Activated CD8-positive, alpha-beta memory T cell treated with anti-CD3 and anti-CD28 coated beads for 36 hours (primary cell): Measurements from ENCODE around the gene NHSL2. TPM values are rescaled to one million over a fixed set of nuclear protein-coding genes. Genes with fewer than 3 reads are reported as not detected.

ENCODE experiments used
- CTCF ChIA-PET: fragments of 350-600 bp; sonication (Branson Sonifier 250); formaldehyde crosslinking; loops from one replicate; lab custom pipeline; 2021; ENCODE audit warnings: antibody characterized with exemption; lab: Charles Lee
- POLR2A ChIA-PET: fragments of 350-600 bp; sonication (Branson Sonifier 250); formaldehyde crosslinking; loops from one replicate; lab custom pipeline; 2021; ENCODE audit warnings: antibody characterized with exemption; lab: Charles Lee
- total RNA-seq, 2 experiments: library from RNA; stranded (reverse); gene quantifications; one replicate each; pipeline ENCODE4 v1.2.3, GENCODE V29; 2021

The NHSL2 gene
- total RNA-seq, 2 experiments from 2014 or later, result 0.31 to 0.34 TPM

DNA sequence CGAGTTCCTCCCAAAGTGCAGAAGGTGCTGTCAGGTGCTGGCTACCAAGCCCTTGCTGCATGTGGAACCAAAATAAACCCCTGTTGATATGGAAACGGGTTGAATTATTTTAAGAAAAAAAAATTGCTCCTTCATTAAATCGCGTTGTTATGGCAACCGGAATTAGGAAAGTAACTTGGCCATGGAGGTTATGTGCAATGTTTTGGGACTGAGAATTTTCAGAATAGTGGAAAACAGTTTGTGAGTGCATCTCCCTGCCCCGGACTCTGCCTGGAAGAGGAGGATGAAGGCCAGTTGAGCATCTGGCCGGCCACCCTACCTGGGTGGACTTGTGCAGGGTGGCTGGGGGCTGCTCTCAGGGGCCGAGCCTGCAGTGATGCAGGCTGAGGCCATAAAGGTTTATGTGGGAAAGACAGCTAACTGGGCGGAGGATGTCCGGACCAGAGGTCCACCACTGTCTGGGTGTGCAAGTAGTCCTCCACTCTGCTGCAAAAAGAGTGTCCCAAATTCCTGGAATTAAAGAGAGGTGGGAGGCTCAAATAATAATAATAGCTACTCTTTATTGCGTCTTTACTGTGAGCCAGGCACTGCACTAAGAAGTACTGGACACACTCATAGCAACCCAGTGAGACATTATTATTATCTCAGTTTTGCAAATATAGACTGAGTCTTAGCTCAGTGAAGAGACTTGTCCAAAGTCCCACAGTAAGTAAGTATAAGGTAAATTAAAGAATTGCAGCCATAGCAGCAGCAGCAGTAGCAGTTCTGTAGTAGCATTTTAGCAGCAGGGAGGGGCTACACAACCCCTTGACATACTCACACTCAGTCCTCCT is 200.4 kb downstream of the NHSL2 start:
- CTCF ChIA-PET, result no interaction called here
- POLR2A ChIA-PET, result no interaction called here

DNA sequence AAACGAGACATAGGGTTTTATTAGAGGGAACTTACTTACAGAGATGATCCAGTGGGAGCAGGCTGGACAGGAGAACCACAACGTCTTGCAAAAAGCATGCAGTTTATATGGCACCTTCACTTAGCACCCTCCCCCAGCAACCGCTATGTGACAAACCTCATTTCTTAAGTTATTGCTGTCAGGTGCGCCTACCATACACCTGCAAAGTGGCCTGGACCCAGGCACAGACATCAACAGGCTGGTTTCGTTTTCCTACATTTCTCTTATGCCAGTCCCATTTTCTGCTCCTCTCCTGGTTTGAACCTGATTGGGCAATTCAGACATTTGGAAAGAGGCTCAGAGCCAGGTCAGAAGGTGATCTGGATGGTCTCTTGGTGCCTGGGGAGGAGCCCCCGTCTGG is 202.8 kb downstream of the NHSL2 start:
- ChIA-PET CTCF (no interaction called here), POLR2A (no interaction called here)

DNA sequence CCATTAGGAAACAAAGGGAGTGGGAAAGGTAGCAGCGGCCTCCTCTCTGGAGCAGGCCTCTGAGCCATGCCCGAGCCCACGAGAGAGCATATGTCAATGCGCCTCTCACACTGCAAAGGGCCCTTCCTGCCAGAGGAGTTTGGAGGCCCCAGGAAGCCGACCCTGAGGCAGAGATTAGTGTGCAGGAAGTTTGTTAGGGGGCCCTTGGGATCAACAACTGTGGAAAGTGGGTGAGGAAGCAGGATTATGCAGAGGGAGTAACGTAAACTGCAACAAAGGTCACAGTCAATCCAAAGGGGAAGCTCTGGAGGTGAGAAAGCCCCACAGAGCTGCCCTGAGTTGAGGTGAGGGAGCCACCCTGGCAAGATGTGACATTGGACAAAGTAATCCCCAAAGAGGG is 203.7 kb downstream of the NHSL2 start:
- POLR2A ChIA-PET, result no interaction called here
- CTCF ChIA-PET, result no interaction called here

DNA sequence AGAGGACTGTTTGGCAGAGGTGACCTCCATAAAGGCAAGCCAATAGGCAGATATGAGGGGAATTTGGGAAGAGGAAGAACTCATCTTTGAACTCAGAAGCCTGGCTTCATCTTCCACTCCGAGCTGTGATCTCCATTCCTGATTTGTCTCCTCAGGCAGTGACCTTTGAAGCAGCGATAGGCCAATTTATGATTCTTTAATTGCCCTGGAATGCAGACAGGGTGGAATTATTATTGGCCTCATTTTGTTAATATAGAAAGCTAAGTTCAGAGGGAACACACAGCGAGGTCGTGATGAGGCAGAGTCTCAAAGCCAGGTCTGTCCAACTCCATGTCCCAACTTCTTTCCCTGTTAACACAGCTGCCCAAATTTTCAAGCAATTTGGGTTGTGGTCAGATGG is 204.2 kb downstream of the NHSL2 start:
- POLR2A ChIA-PET, result no interaction called here
- CTCF ChIA-PET, result no interaction called here

DNA sequence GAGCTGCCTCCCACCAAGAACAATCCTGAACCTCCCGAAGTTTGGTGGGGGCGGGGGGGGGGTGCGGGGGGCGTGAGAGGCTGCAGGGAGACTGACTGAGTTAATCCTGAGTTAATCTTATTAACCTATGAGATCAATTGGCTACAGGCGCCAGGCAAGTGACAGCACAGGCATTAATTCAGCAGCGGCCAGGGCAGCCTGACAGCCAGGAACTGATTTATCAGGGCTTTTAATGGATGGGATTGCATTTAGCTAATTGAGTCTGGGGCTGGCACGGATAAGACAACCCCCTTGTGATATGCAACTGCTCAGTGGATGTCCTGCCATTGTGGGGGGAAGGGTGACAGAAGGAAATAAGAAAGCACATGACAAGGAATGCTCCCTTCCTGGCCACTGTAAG is 204.7 kb downstream of the NHSL2 start:
- CTCF ChIA-PET, result no interaction called here
- POLR2A ChIA-PET, result no interaction called here

DNA sequence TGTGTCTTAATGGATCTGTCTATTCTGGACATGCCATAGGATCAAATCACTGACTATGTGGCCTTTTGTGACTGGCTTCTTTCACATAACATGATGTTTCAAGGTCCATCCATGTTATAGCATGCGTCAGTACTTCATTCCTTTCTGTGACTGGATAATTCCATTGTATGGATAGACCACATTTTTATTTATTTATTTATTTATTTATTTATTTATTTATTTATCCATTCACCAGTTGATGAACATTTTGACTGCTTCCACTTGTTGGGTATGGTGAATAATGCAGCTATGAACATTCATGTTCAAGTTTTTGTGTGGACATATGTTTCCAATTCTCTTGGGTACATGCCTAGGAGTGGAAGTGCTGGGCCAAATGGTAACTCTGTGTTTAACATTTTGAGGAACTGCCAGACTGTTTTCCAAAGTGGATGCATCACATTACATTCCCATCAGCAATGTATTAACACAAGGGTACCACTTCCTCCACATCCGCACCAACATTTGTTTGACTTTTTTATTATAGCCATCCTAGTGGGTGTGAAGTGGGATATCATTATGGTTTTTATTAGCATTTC is 207.1 kb downstream of the NHSL2 start:
- CTCF ChIA-PET, result no interaction called here

DNA sequence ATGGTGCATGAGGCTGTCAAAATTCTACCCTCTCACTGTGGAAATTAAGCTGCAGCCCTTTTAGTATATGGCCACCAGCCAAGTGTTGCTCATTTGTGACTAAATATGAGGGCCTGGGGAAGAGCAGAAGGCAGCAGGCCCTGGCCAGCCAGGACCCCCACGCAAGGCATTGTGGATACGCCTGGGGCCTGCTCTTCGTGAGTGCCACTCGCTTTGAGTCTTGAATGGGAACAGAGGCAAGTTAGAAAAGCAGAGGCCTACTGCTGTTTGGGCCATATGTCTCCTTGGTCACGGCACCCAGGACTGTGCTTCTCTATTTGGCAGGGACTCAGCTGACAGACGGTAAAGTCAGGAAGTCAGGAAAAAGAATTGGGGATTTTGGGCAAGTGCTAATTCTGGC is 210.2 kb downstream of the NHSL2 start:
- CTCF ChIA-PET, result no interaction called here
- POLR2A ChIA-PET, result no interaction called here

More for the DNA sequence above, 207.1 kb downstream of the NHSL2 start:
- POLR2A ChIA-PET, result no interaction called here

DNA sequence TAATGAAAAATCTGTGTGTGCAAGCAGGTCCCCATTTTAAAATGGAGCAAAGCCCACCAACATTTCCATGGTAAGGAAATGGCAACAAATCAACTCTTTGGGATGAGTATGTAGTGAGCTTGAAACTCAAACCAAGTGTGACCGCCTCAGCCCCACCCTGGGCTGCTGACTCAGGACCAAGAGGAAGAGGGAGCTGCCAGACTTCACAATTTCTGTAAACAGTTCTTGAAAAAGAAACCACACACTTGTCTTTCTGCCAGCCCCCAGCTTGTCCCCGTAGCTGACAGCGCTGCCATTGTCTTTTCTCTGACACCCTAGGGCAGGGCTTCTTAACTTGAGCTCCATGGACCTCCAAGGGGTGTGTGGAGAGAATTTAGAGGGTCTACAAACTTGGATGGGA is 210.7 kb downstream of the NHSL2 start:
- ChIA-PET CTCF (no interaction called here), POLR2A (no interaction called here)

DNA sequence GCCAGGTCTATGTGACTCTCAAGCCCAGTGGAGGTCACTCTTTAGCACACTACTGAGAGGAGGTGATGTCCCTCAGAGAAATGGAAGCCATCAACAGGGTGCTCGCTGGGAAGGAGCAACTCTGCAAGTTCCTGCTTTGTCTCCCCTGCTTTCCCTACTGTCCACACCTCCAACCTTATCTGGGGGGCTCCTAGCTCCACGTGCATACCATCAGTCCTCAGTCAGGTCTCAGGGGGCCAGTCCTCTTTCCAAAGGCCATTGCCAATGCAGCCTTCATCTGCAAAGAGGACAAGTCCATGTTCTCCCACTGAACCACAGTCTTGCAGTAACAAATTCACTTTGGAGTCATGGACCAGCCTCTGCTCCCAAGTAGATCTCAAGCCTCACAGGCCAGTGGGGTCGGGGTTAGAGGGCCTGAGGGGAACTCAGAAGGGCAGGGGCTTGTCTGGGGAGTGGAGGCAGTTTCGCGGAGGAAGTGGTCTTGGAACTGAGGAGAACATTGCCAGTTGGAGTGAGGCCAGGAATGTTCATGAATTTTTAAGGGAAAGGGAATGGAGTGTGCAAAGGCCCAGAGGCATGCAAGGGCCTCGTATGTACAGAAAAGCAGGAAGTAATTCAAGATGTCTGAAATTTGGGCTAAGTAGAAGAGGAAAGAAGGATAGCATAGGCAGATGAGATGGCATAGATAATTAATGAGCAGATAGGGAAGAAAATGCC is 212.1 kb downstream of the NHSL2 start:
- ChIA-PET POLR2A (no interaction called here), CTCF (no interaction called here)

DNA sequence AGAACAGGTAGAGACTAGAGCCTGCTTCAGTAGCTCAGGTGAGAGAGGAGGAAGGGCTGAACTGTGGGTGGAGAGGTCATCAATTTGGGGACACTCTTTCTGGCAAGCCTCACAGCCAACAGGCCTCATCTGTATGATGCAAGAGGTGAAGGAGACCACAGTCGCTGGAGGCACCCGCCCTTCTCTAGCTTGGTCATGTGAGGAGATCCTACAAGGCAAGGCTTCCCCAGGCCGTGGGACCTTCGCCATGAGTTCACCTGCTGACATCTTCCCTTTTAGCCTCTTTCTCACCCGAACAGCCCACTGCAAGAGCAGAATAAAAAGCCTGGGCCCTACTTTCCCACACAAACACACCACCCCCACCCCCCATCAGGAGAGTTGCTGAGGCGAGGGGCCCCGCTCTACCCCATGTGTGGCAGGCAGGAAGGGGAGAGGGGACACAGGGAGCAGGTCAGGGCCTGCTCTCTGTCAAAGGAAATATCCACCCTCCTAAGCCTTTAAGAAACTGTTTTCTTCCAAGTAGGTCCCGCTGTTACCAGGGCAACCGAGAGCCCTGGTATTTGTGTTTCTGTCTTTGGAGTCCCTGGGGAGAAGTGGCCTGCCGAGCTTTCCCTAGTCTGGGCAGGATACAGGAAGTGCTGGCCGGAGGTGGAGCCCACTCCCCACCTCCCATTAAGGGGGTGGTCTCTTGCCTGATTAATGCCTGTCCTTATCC is 213.0 kb downstream of the NHSL2 start:
- POLR2A ChIA-PET, result no interaction called here

DNA sequence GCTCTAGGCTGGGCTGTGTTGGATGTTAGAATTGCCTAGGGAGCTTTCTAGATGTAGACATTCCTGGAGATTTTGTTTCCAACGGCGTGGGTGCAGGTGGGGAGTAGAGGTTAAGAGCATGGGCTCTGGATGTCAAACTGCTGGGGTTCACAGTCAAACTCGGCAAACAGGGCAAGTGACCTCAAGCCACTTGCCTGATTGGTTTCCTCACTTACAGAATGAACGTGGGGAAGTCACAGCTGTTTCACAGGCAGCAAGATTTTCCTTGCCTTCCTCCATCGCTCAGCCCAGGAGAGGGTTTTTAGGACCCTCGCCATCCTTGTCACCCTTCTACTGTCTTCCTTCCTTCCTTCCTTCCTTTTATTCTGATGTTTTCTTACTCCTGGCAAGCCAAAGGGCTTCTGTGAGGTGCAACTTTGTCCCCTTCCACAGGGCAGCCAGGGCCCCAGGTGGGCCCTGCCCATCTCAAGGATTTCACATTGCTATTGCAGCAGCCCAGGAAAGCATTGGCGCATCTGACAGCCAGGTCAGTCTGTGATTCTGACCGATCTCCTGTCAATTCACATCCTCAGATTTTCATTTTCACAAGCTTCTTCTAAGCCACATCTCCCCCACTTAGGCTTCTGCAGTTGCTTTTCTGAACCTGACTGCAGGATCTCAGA is 214.0 kb downstream of the NHSL2 start:
- CTCF ChIA-PET, result interaction anchor here (0.8 to 4.9 kb wide), 2 partner anchors 19 to 106 kb away, joined by 3 to 26 read pairs; no protein-coding TSS in a partner anchor

More for the DNA sequence above, 213.0 kb downstream of the NHSL2 start:
- CTCF ChIA-PET, result interaction anchor here (4.9 kb wide), 1 partner anchor 105 kb away, joined by 26 read pairs; no protein-coding TSS in a partner anchor

DNA sequence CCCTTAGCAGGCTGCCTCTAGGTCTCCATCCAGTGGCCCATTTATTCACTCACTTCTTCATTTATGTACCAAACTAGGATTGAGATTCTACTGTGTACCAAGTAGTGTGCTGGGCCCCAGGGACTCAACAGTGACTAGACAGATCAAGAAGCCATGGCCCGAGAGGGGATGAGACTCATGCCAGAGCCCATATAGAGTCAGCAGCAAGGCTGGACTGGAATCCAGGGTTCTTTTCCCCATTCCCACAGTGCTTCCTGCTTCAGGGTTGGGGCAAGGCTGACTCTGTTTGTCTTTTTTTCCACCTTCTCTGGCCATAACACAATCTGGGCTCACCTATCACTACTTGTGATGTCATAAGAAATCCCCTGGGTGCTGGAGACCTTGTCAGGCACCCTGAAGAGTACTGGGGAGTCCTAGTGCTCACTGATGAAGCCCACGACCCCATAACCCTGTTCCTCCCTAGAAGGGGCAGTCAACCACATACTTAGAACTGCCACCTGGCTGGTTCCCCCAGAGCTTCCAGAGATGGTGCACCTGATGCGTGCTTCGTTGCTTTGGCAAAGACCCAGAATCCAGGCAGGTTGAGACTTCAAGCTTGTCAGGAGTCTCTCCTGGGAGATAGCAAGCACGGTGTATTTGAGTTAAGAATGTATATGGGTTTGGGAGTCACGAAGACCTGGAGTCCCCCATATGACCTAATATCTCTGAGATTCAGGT is 214.8 kb downstream of the NHSL2 start:
- CTCF ChIA-PET, result interaction anchor here (0.8 to 4.9 kb wide), 4 partner anchors 20 to 127 kb away, joined by 3 to 26 read pairs (median 6); no protein-coding TSS in a partner anchor

More for the DNA sequence above, 214.0 kb downstream of the NHSL2 start:
- POLR2A ChIA-PET, result no interaction called here

DNA sequence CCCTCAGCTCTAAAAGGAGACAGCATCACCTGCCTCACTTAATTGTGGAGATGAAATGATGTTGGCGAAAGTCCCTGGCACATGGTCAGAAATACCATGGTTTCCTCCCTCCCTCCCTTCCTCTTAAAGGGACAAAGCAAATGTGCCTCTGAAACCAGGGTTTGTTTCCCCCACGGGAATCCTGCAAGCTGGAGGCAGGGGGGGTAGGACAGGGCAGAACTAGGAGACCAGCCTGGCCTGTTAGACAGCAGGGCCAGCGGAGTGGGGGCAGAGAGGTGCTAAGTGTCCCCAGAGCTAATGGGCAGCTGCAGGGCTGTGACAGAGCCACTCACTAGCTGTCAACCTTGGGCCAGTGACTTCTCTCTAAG is 215.4 kb downstream of the NHSL2 start:
- ChIA-PET POLR2A (no interaction called here), CTCF (interaction anchor here (1.1 to 4.9 kb wide), 3 partner anchors 107 to 127 kb away, joined by 3 to 26 read pairs (median 8); no protein-coding TSS in a partner anchor)

More for the DNA sequence above, 214.8 kb downstream of the NHSL2 start:
- POLR2A ChIA-PET, result no interaction called here

DNA sequence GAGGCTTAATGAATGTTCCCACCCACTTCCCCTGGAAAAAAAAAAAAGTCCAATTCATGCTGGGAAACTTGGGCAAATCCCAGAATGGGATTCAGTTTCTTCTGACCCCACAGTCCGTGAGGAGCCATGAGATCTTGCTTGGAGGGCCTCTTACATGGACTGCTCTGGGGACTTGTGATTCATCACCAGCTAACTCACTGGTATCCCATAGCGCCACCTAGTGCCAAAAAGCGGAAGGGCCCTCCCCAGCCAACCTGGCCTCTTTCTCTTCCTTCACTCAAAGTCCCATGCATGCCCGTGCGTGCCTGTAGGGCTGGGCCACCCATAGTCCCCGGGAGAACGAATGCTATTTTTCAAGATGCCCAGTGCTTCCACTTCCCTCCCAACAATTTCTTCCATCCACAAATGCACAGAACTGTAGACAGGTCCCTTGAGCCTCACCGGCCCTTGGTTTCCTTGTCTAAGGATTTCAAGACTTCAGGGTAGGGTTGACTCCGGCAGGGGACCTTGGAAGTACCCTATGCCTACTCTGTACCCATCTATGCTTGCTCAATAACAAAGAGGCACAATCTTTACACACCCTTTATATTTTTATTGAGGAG is 216.0 kb downstream of the NHSL2 start:
- ChIA-PET CTCF (interaction anchor here (0.6 to 4.9 kb wide), 6 partner anchors 10 to 128 kb away, joined by 3 to 26 read pairs (median 4); no protein-coding TSS in a partner anchor), POLR2A (no interaction called here)

DNA sequence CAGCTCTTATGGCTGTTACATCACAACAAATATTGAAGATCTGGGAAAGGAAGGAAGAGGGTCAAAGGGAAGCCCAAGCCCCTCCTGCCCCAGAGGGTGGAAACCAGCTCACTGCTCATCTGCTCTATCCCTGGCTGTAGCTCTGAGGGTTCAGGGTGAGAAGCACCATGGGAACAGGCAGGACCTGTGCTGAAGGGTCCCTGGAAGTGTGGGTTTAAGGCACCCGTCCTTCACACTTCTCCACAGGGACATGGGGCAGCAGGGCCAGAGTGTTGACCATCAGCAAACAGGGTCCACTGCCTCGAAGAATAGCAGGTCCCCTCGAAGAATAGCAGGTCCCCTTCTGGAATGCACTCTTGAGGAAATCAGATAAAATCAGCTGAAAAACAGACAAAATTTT is 216.7 kb downstream of the NHSL2 start:
- CTCF ChIA-PET, result interaction anchor here (0.6 to 4.9 kb wide), 5 partner anchors 11 to 129 kb away, joined by 3 to 26 read pairs (median 3); no protein-coding TSS in a partner anchor
- POLR2A ChIA-PET, result no interaction called here

DNA sequence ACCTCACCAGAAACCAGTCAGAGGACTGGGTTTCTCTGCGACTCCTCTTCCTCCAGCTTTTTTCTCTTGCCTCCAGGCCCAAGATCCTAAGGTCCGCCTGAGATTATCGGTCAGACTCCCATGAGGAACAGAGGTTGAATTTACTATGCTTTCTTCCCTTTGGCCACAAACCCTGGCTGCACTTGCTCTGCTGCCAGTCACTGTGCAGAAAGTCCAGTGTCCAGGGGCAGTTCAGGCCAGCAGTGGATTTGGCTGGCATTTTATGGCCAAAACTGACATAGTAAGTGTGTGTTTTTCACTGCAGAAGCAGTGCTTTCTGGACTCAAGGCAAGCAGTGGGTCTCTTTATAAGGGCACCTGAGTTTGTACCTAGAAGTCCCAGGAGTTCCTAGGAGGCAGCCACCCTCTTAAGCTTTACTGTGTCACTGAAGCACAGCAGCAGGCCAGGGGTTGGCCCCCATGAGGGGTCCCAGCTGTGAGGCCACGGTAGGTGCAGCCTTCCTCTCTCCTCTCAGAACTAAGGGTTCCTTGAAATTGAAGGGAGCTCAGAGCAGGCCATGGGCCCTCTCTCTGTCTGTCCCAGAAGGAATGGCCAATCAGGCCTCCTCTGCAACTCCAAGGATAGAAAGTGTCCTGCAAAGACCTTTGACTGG is 217.7 kb downstream of the NHSL2 start:
- ChIA-PET CTCF (interaction anchor here (0.5 to 4.9 kb wide), 5 partner anchors 15 to 126 kb away, joined by 3 to 26 read pairs (median 3); no protein-coding TSS in a partner anchor), POLR2A (no interaction called here)

DNA sequence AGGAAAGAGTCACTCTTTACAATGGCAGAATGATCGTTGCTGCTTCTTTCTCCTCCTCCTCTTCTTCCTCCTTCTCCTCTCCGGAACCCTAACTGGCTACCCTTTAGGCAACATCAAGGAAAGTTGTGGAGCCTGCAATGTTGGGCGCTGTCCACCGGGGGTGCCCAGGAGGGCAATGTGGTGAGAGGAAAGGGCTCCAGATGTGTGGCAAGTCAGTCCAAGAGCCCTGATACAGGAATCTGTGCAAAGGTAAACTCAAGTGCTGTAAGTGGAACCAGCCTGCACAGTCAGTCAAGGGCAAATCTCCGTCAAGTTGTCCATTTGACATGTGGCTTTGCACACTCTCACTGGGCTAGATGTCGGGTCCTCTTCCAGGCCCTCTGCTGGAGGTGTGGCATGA is 218.2 kb downstream of the NHSL2 start:
- ChIA-PET CTCF (interaction anchor here (0.9 kb wide), 2 partner anchors 107 to 126 kb away, joined by 3 read pairs; no protein-coding TSS in a partner anchor), POLR2A (no interaction called here)
